HEK293T (cell line): ENCODE measurements around the gene CATSPER4.

Experiments used
- CTCF ChIA-PET: fragments of 350-600 bp; formaldehyde crosslinking; extraction: SDS; loops from one replicate; lab custom pipeline; 2021; ENCODE audit warnings: antibody characterized with exemption, inconsistent platforms; lab: Yijun Ruan, JAX
- POLR2A ChIA-PET: fragments of 350-600 bp; formaldehyde crosslinking; extraction: SDS; loops from one replicate; lab custom pipeline; 2020; ENCODE audit warnings: antibody characterized with exemption, inconsistent platforms; lab: Yijun Ruan, JAX
- DNase-seq: peaks from one replicate; pipeline ENCODE4 v3.0.0; 2012; ENCODE audit warnings: mixed read lengths; ENCODE audit errors: extremely low spot score
- ARNT ChIP-seq: fragments of 450-650 bp; IDR thresholded peaks from 2 replicates; pipeline ENCODE4 v1.6.1; 2017; ENCODE audit warnings: mild to moderate bottlenecking
- BHLHE40 ChIP-seq: fragments of 450-650 bp; IDR thresholded peaks from 2 replicates; pipeline ENCODE4 v1.6.1; 2016; ENCODE audit warnings: mild to moderate bottlenecking, moderate library complexity, borderline replicate concordance
- CTBP1 ChIP-seq: fragments of 450-650 bp; IDR thresholded peaks from 2 replicates; pipeline ENCODE4 v1.6.1; 2016; ENCODE audit warnings: borderline replicate concordance
- ELF4 ChIP-seq: fragments of 450-650 bp; IDR thresholded peaks from 2 replicates; pipeline ENCODE4 v1.6.1; 2017; ENCODE audit warnings: antibody characterized with exemption
- FOXA1 ChIP-seq: fragments of 450-650 bp; IDR thresholded peaks from 2 replicates; pipeline ENCODE4 v1.6.1; 2016; ENCODE audit warnings: mild to moderate bottlenecking
- FOXK2 ChIP-seq: fragments of 450-650 bp; IDR thresholded peaks from 2 replicates; pipeline ENCODE4 v1.6.1; 2016; ENCODE audit warnings: mild to moderate bottlenecking
- FOXM1 ChIP-seq: fragments of 450-650 bp; IDR thresholded peaks from 2 replicates; pipeline ENCODE4 v1.6.1; 2017; ENCODE audit warnings: mild to moderate bottlenecking, borderline replicate concordance
- HDGF ChIP-seq: fragments of 450-650 bp; IDR thresholded peaks from 2 replicates; pipeline ENCODE4 v1.6.1; 2017; ENCODE audit warnings: antibody characterized with exemption, borderline replicate concordance
- L3MBTL2 ChIP-seq: fragments of 450-650 bp; conservative IDR thresholded peaks from 2 replicates; pipeline ENCODE4 v1.6.1; 2016; ENCODE audit warnings: mild to moderate bottlenecking
- LEF1 ChIP-seq: fragments of 450-650 bp; IDR thresholded peaks from 2 replicates; pipeline ENCODE4 v1.6.1; 2017; ENCODE audit warnings: mild to moderate bottlenecking, borderline replicate concordance
- NFRKB ChIP-seq: fragments of 450-650 bp; IDR thresholded peaks from 2 replicates; pipeline ENCODE4 v1.6.1; 2016; ENCODE audit warnings: mild to moderate bottlenecking, moderate library complexity
- SP1 ChIP-seq: fragments of 450-650 bp; IDR thresholded peaks from 2 replicates; pipeline ENCODE4 v1.6.1; 2017
- SUZ12 ChIP-seq: fragments of 450-650 bp; IDR thresholded peaks from 2 replicates; pipeline ENCODE4 v1.6.1; 2016; ENCODE audit warnings: mild to moderate bottlenecking
- TARDBP ChIP-seq: fragments of 450-650 bp; IDR thresholded peaks from 2 replicates; pipeline ENCODE4 v1.6.1; 2016
- ZNF384 ChIP-seq: fragments of 450-650 bp; IDR thresholded peaks from 2 replicates; pipeline ENCODE4 v1.6.1; 2016
- TF ChIP-seq, protein P1 (sequence below): fragments of 450-650 bp; IDR thresholded peaks from 2 replicates; pipeline ENCODE4 v1.6.1; 2016

The CATSPER4 gene

GRCh38 chr1:26169198-26169554, 21.2 kb upstream of the CATSPER4 start:
- CTCF ChIA-PET: interaction anchor here (0.6 to 2.2 kb wide), 13 partner anchors 9 to 230 kb away, joined by 3 to 8 read pairs (median 3); partner anchors contain the start of gene CEP85
- POLR2A ChIA-PET: interaction anchor here (0.9 to 2.0 kb wide), 10 partner anchors 10 to 125 kb away, joined by 3 to 19 read pairs (median 5); partner anchors contain the start of genes CATSPER4, CEP85 and FAM110D

DNA sequence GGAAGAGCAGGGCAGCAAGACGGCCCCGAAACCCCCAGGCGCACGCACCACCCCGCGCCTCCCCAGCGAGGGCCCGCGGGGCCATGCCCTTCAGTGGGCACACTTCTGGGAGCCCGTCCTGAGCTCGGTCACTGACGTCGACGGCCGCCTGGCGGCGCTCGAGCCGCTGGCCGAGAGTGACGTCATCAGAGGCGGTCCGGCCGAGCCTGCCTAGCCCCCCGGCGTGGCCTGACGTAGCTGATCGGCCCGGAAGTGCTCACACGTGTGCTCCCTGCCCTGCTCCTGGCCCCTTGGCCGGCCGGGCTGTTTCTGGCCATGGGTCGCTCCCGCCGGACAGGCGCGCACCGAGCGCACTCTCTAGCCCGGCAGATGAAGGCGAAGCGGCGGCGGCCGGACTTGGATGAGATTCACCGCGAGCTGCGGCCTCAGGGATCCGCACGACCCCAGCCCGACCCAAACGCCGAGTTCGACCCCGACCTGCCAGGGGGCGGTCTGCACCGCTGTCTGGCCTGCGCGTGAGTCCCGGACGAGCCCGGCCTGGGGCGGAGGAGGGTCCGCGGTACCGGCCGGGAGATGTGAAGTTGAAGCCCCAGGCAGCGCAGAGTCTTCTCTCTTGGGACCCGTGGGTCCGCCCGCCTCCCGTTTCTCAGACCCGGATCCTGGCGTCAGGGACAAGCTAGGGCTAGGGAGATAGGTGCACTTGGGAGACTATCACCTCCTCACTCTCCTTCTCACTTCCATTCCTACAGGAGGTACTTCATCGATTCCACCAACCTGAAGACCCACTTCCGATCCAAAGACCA, 20.5 kb upstream of the CATSPER4 start, which contains the start of gene ZNF593:
ZNF593 (plus strand) TSS at position 240 of the 803 bp plus-strand sequence; CDS start at position 316, 76 bp downstream.
- ChIA-PET CTCF (interaction anchor here (0.5 to 2.2 kb wide), 15 partner anchors 8 to 230 kb away, joined by 3 to 8 read pairs (median 3); partner anchors contain the start of gene CEP85), POLR2A (interaction anchor here (0.9 to 2.0 kb wide), 10 partner anchors 10 to 126 kb away, joined by 3 to 19 read pairs (median 5); partner anchors contain the start of genes CATSPER4, CEP85 and FAM110D)
- no peak for TF ChIP-seq CTBP1
- TF ChIP-seq ELF4: peak; percentile 87
- peak; percentile 77 for TF ChIP-seq TARDBP
- TF ChIP-seq, protein P1, sequence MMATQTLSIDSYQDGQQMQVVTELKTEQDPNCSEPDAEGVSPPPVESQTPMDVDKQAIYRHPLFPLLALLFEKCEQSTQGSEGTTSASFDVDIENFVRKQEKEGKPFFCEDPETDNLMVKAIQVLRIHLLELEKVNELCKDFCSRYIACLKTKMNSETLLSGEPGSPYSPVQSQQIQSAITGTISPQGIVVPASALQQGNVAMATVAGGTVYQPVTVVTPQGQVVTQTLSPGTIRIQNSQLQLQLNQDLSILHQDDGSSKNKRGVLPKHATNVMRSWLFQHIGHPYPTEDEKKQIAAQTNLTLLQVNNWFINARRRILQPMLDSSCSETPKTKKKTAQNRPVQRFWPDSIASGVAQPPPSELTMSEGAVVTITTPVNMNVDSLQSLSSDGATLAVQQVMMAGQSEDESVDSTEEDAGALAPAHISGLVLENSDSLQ: 0 out of 2 replicates have a peak, but pooled peaks have one; percentile 19
- no peak for TF ChIP-seq ZNF384
- peak; percentile 53; the same call in 1 of the 2 replicates for TF ChIP-seq L3MBTL2
- peak; percentile 11; the same call in 1 of the 2 replicates for TF ChIP-seq ARNT
- peak; percentile 99 for DNase-seq

More at GRCh38 chr1:26169198-26169554, 21.2 kb upstream of the CATSPER4 start:
- TF ChIP-seq FOXK2: no peak
- no peak for TF ChIP-seq BHLHE40
- no peak for TF ChIP-seq SUZ12
- TF ChIP-seq ZNF384: no peak
- no peak for TF ChIP-seq LEF1
- no peak for TF ChIP-seq L3MBTL2
- no peak for DNase-seq

DNA sequence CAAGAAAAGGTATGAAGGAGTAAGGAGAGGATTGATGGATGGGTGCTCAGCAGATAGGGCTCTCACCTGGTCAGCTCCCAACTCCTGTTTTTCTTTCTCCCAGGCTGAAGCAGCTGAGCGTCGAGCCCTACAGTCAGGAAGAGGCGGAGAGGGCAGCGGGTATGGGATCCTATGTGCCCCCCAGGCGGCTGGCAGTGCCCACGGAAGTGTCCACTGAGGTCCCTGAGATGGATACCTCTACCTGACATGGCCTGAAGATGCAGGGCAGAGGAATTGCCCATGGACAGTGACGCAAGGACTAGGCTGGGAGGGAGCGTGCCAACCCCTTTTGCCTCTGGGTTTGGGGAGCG, 20.0 kb upstream of the CATSPER4 start:
- ChIA-PET CTCF (interaction anchor here (1.2 to 2.2 kb wide), 4 partner anchors 39 to 134 kb away, joined by 3 to 8 read pairs (median 6); partner anchors contain the start of gene CEP85), POLR2A (interaction anchor here (1.4 to 2.0 kb wide), 6 partner anchors 9 to 126 kb away, joined by 4 to 19 read pairs (median 7); partner anchors contain the start of genes CATSPER4 and CEP85)
- DNase-seq: no peak
- TF ChIP-seq L3MBTL2 (no peak), ELF4 (no peak), ZNF384 (no peak), FOXM1 (no peak), LEF1 (no peak)

DNA sequence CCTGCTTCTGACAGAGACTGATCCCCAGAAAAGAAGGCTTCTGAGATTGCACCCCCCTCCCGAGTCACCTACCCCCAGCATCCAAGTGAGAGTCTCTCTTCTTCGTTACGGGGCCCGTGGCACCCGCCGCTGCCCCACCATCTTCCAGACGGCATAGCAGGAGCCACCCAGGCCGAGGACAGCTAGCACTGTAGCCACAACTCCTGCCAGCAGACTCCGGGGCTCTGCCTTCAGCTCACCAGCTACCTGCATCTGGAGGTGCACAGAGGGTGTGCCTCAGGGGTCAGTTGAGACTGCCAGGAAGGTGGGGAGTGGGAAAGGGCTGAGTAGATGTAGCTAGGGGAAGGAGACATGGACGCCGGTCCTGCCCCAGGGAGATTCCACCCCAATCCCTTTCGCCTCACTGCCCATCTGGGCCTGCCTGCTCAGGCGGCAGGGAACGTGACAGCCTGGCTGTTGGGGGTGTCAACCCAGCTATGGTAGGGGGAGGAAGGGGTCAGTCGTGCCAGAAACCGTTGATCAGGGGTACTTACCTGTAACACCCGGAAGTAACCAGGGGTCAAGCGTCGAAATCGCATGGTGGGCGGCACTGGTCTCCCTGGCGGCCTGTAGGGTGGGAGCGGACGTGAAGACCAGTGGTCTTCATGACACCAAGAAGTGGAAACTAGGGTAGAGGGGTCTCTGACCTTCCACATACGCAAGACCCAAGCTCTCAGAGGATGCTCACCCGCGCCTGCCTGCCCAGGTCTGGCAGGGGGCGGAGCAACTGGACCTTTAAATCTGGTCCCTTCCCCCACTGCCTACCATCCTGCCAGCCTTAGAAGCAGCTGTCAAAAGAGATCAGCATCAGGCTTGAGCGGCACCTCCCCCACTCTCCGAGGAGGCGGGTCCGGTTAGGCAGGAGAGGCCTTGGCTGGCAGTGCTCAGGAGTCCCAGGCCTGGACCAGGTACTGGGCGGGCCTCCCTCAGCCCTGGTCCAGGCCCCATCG, 19.0 kb upstream of the CATSPER4 start, which contains the start of gene ZNF593OS:
ZNF593OS (minus strand) TSS at position 749 of the 989 bp plus-strand sequence; CDS start at position 578, 171 bp downstream.
- POLR2A ChIA-PET: interaction anchor here (1.1 to 2.0 kb wide), 3 partner anchors 16 to 60 kb away, joined by 3 to 6 read pairs (median 4); no protein-coding TSS in a partner anchor
- DNase-seq: no peak
- CTCF ChIA-PET: no interaction called here
- no peak for TF ChIP-seq NFRKB
- no peak for TF ChIP-seq ELF4
- no peak for TF ChIP-seq ARNT
- TF ChIP-seq BHLHE40: no peak
- no peak for TF ChIP-seq SUZ12
- TF ChIP-seq ZNF384: no peak
- no peak for TF ChIP-seq FOXM1
- no peak for TF ChIP-seq CTBP1
- no peak for TF ChIP-seq LEF1

DNA sequence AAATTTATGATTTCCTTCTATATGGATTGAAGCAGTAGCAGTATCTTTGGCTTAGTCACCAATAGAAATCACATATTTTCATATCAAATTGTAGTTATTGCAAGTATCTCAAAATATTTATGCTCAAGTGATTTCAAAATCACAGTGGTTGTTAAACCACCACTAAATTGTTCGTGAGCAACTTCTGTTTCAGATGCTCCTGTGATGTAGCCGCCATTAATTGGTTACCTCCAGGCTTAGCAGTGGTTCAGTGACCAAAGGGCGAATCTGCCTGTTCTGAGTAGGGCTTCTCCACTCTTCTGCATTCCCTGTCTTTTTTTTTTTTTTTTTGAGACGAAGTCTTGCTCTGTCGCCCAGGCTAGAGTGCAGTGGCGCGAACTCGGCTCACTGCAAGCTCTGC, 15.1 kb upstream of the CATSPER4 start:
- ChIA-PET POLR2A (no interaction called here), CTCF (no interaction called here)
- TF ChIP-seq HDGF (no peak), ELF4 (no peak), FOXA1 (no peak), TARDBP (no peak), LEF1 (no peak), ARNT (no peak), FOXK2 (no peak), SP1 (no peak), FOXM1 (no peak), ZNF384 (no peak), SUZ12 (no peak), L3MBTL2 (no peak), CTBP1 (no peak), BHLHE40 (no peak), NFRKB (no peak)
- TF ChIP-seq, protein P1: no peak
- no peak for DNase-seq

GRCh38 chr1:26177182-26177684, 13.2 kb upstream of the CATSPER4 start, which contains the start of gene CNKSR1:
CNKSR1 (plus strand) TSS chr1:26177491; CDS start chr1:26177548, 57 bp downstream.
- TF ChIP-seq ZNF384 (no peak), FOXA1 (no peak), TARDBP (no peak), ARNT (no peak), FOXK2 (no peak)
- DNase-seq: no peak
- POLR2A ChIA-PET: no interaction called here
- CTCF ChIA-PET: interaction anchor here (1.6 kb wide), 1 partner anchor 8 kb away, joined by 8 read pairs; the partner anchor contains the start of genes C1orf232 and ZNF593
